Tongue (tissue), 2 donors: ENCODE results near the gene FRMPD2. TPM values are rescaled to one million over a fixed set of nuclear protein-coding genes. Genes with fewer than 3 reads are reported as not detected.
"Not testable (repeated sequence)": the region's sequence is repeated elsewhere in the genome, so short reads cannot be mapped to it uniquely, and the experiment has no call there.

Experiments
- DNase-seq: peaks from one replicate; pipeline ENCODE4 v3.0.0-alpha.2; 2015
- total RNA-seq: library from RNA; depleted of rRNA; stranded (reverse); fragments of >200 nt; gene quantifications from one replicate; pipeline ENCODE4 v1.2.3, GENCODE V29; 2014

FRMPD2 gene
- total RNA-seq, 1 donor from 2014 or later = not detected

DNA sequence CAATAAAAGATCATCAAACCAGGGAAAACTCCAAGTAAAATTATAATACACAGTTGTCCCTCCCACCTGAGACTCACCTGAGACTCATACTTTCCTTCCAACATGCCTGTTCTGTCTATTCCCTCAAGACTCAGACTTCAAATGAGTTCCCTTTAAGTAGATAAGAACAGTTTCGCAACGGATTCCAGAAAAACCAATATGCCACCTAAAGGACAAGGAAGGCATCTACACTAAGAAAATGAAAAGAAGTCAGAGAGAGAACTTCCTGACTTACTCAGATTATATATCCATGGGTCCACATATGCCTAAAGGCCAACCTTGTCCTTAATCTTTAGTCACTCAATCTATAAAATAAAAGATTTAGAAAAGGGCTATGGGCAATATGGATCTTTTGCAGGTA lies 148.9 kb downstream of the FRMPD2 start:
- not testable (repeated sequence) for DNase-seq

DNA sequence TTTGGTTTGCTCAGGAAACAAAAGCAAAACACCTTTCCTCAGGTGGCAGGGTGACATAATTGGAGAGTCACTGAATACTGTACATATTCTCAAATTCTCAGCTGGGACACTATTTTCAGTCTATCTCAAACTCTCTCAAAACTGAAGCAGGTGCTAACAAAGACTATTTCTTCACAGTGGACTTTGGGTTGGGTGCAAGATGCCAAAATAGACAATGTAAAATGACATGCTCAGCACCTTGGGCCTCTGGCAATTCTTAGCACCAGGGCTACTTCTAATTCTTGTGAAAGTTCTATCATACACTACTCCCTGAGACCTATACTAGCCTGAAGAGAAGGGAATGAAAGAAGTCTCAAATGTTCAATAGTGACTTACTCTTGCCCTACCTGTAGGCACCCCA lies 151.9 kb downstream of the FRMPD2 start:
- not testable (repeated sequence) for DNase-seq

DNA sequence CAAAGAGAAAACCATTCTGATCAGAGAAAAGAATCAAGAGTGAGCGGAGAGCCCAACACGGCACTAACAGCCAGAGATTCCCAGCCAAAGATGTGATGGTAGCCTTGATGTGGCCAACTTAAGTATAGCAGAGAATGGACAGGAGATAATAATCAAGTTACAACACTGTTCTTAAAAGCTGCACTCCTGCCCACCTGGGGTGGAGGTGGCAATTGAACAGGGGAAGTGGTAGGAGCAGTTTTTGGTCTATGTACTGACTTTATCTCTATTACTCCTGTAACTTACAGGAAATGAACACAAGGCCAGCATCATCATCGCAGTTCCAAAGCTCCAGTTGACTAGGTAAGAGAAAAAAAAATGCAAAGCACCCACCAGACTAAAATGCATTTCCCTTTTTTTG lies 164.2 kb downstream of the FRMPD2 start:
- not testable (repeated sequence) for DNase-seq

Other genes with a start within 250 kb of the FRMPD2 start
- gene MAPK8, start 32.0 kb upstream of the FRMPD2 start, total RNA-seq = 72.4 TPM